Ascending aorta (tissue), 2 donors: ENCODE data around the gene GRID2. TPM values are rescaled to one million over a fixed set of nuclear protein-coding genes. Genes with fewer than 3 reads are reported as not detected.

Experiments used
- DNase-seq, 2 donors: peaks; one replicate each; pipeline ENCODE4 v3.0.0-alpha.2; 2019; ENCODE audit warnings: low spot score in 2 of 2
- H3K27ac ChIP-seq, 2 donors: fragments of 200-600 bp; sonication (generic); one replicate each; pipeline ENCODE4 v1.5.1; 2016 to 2017; ENCODE audit warnings: mild to moderate bottlenecking in 1 of 2
- H3K27me3 ChIP-seq: fragments of 200-600 bp; sonication (generic); one replicate; pipeline ENCODE4 v1.5.1; 2017
- H3K36me3 ChIP-seq, 2 donors: fragments of 200-600 bp; sonication (generic); one replicate each; pipeline ENCODE4 v1.5.1; 2016
- H3K4me1 ChIP-seq, 2 donors: fragments of 200-600 bp; sonication (generic); one replicate each; pipeline ENCODE4 v1.5.1; 2016 to 2017; ENCODE audit warnings: mild to moderate bottlenecking in 1 of 2
- H3K4me3 ChIP-seq, 2 donors: fragments of 200-600 bp; sonication (generic); one replicate each; pipeline ENCODE4 v1.5.1; 2016 to 2017; ENCODE audit warnings: mild to moderate bottlenecking in 1 of 2
- H3K9me3 ChIP-seq, 2 donors: fragments of 200-600 bp; sonication (generic); one replicate each; pipeline ENCODE4 v1.5.1; 2016
- CTCF ChIP-seq, 3 experiments: fragments of 200-600 bp in 2 of 3; fragments of 450-650 bp in 1 of 3; sonication (generic) in 2 of 3; IDR thresholded peaks; one replicate each; pipeline ENCODE4 v1.5.1; 2016 to 2019; ENCODE audit warnings: antibody characterized with exemption in 3 of 3, mild to moderate bottlenecking in 1 of 3, moderate library complexity in 1 of 3
- intact Hi-C: fragments of 100-400 bp; cut with DNase I; formaldehyde crosslinking; loops from one replicate; pipeline ENCODE4 v1.15.1; 2023
- total RNA-seq: library from RNA; depleted of rRNA; stranded (reverse); fragments of >200 nt; gene quantifications from one replicate; pipeline ENCODE4 v1.1.0, GENCODE V29; 2016

GRID2 gene
- total RNA-seq, 1 donor from 2014 or later: not detected

- Histone ChIP-seq H3K4me1 (no peaks in the 10 kb centered on the region), H3K27me3 (no peaks in the 10 kb centered on the region), H3K4me3 (no peak overlapping the region), H3K9me3 (no peaks in the 10 kb centered on the region), H3K27ac (no peak overlapping the region), H3K36me3 (no peaks in the 10 kb centered on the region)
- intact Hi-C loops: no loop called here
- DNase-seq: no peak
- no peak for TF ChIP-seq CTCF (IDR thresholded peaks at IDR 0.05)
Measured at GRCh38 chr4:92461732-92462131, 158.0 kb downstream of the GRID2 start.

GRCh38 chr4:92477298-92477697 is 173.5 kb downstream of the GRID2 start:
- no peak for TF ChIP-seq CTCF (IDR thresholded peaks at IDR 0.05)
- no peaks in the 10 kb centered on the region for H3K9me3 ChIP-seq
- H3K4me1 ChIP-seq: no peaks in the 10 kb centered on the region
- no peaks in the 10 kb centered on the region for H3K36me3 ChIP-seq
- no peaks in the 10 kb centered on the region for H3K27me3 ChIP-seq
- H3K27ac ChIP-seq: no peak overlapping the region
- no peak overlapping the region for H3K4me3 ChIP-seq
- intact Hi-C loops: no loop called here
- no peak for DNase-seq

- no peak overlapping the region for H3K27ac ChIP-seq
- no peaks in the 10 kb centered on the region for H3K4me1 ChIP-seq
- no peak for TF ChIP-seq CTCF (IDR thresholded peaks at IDR 0.05)
- H3K27me3 ChIP-seq: no peaks in the 10 kb centered on the region
- DNase-seq: no peak
- no peaks in the 10 kb centered on the region for H3K36me3 ChIP-seq
- no peaks in the 10 kb centered on the region for H3K9me3 ChIP-seq
- H3K4me3 ChIP-seq: no peak overlapping the region
- intact Hi-C loops: no loop called here
Measured at GRCh38 chr4:92483341-92483740, 179.6 kb downstream of the GRID2 start.

- intact Hi-C loops: no loop called here
- no peak for DNase-seq
- no peaks in the 10 kb centered on the region for H3K4me1 ChIP-seq
- H3K9me3 ChIP-seq: no peaks in the 10 kb centered on the region
- no peak overlapping the region for H3K27ac ChIP-seq
- no peak for TF ChIP-seq CTCF (IDR thresholded peaks at IDR 0.05)
- no peak overlapping the region for H3K4me3 ChIP-seq
- no peaks in the 10 kb centered on the region for H3K36me3 ChIP-seq
- no peaks in the 10 kb centered on the region for H3K27me3 ChIP-seq
Measured at GRCh38 chr4:92488496-92488895, 184.7 kb downstream of the GRID2 start.

GRCh38 chr4:92497141-92497540 is 193.4 kb downstream of the GRID2 start:
- TF ChIP-seq CTCF (IDR thresholded peaks at IDR 0.05): no peak
- H3K27me3 ChIP-seq: no peaks in the 10 kb centered on the region
- H3K4me1 ChIP-seq: no peaks in the 10 kb centered on the region
- no peaks in the 10 kb centered on the region for H3K36me3 ChIP-seq
- H3K4me3 ChIP-seq: no peak overlapping the region
- intact Hi-C loops: no loop called here
- H3K27ac ChIP-seq: no peak overlapping the region
- no peaks in the 10 kb centered on the region for H3K9me3 ChIP-seq
- no peak for DNase-seq

- no peaks in the 10 kb centered on the region for H3K9me3 ChIP-seq
- no peak for DNase-seq
- H3K36me3 ChIP-seq: no peaks in the 10 kb centered on the region
- TF ChIP-seq CTCF (IDR thresholded peaks at IDR 0.05): no peak
- H3K4me1 ChIP-seq: no peaks in the 10 kb centered on the region
- no peaks in the 10 kb centered on the region for H3K27me3 ChIP-seq
- intact Hi-C loops: no loop called here
- no peak overlapping the region for H3K4me3 ChIP-seq
- H3K27ac ChIP-seq: no peak overlapping the region
Measured at GRCh38 chr4:92501456-92501855, 197.7 kb downstream of the GRID2 start.
